ENCODE data around the gene ZNF574.

Gene ZNF574

GRCh38 chr19:42059196-42059595 is 16.8 kb upstream of the ZNF574 start:
- TF ChIP-seq POLR2AphosphoS5 (IDR thresholded peaks at IDR 0.05; ENCODE audit: low read depth) (no peak), GABPA (IDR thresholded peaks at IDR 0.05; ENCODE audit: low read depth) (no peak), SPI1 (IDR thresholded peaks at IDR 0.05; ENCODE audit: borderline replicate concordance, low read depth) (no peak)
- TF ChIP-seq, protein P1, sequence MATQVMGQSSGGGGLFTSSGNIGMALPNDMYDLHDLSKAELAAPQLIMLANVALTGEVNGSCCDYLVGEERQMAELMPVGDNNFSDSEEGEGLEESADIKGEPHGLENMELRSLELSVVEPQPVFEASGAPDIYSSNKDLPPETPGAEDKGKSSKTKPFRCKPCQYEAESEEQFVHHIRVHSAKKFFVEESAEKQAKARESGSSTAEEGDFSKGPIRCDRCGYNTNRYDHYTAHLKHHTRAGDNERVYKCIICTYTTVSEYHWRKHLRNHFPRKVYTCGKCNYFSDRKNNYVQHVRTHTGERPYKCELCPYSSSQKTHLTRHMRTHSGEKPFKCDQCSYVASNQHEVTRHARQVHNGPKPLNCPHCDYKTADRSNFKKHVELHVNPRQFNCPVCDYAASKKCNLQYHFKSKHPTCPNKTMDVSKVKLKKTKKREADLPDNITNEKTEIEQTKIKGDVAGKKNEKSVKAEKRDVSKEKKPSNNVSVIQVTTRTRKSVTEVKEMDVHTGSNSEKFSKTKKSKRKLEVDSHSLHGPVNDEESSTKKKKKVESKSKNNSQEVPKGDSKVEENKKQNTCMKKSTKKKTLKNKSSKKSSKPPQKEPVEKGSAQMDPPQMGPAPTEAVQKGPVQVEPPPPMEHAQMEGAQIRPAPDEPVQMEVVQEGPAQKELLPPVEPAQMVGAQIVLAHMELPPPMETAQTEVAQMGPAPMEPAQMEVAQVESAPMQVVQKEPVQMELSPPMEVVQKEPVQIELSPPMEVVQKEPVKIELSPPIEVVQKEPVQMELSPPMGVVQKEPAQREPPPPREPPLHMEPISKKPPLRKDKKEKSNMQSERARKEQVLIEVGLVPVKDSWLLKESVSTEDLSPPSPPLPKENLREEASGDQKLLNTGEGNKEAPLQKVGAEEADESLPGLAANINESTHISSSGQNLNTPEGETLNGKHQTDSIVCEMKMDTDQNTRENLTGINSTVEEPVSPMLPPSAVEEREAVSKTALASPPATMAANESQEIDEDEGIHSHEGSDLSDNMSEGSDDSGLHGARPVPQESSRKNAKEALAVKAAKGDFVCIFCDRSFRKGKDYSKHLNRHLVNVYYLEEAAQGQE (IDR thresholded peaks at IDR 0.05; ENCODE audit: insufficient replicate concordance, low read depth) = no peak
- TF ChIP-seq, protein P2, sequence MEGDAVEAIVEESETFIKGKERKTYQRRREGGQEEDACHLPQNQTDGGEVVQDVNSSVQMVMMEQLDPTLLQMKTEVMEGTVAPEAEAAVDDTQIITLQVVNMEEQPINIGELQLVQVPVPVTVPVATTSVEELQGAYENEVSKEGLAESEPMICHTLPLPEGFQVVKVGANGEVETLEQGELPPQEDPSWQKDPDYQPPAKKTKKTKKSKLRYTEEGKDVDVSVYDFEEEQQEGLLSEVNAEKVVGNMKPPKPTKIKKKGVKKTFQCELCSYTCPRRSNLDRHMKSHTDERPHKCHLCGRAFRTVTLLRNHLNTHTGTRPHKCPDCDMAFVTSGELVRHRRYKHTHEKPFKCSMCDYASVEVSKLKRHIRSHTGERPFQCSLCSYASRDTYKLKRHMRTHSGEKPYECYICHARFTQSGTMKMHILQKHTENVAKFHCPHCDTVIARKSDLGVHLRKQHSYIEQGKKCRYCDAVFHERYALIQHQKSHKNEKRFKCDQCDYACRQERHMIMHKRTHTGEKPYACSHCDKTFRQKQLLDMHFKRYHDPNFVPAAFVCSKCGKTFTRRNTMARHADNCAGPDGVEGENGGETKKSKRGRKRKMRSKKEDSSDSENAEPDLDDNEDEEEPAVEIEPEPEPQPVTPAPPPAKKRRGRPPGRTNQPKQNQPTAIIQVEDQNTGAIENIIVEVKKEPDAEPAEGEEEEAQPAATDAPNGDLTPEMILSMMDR (IDR thresholded peaks at IDR 0.05; ENCODE audit: insufficient read depth, low read length) = no peak
- H3K27ac ChIP-seq (replicated peaks) = no peak overlapping the region
- no peak for DNase-seq (ENCODE audit: low read depth in 1 of 2, low spot score in 1 of 2)
- no peaks in the 10 kb centered on the region for H3K27me3 ChIP-seq (ENCODE audit: insufficient read depth, poor library complexity, severe bottlenecking)
- H3K4me3 ChIP-seq (replicated peaks; ENCODE audit: insufficient read depth, low read length) = no peak overlapping the region

DNA sequence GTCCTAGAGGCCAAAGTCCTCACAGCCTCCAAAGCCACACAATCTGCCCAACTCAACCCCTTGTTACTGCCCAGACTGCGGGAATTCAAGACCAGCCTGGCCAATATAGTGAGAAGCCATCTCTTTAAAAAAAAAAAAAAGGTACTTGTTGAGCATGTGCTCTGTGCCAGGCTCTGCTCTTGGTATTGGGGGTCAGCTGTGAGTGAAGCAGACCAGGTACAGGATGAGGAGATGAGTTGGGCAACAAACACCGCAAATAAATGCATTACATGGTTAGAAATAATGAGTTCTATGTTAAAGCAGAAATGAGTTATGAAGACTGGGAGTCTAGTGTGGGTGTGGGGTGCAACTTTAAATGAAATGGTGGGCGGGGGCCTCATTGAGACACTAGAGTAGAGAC is 15.8 kb upstream of the ZNF574 start:
- TF ChIP-seq, protein P2 (IDR thresholded peaks at IDR 0.05; ENCODE audit: insufficient read depth, low read length) = no peak
- no peak overlapping the region for H3K27ac ChIP-seq (replicated peaks)
- H3K4me3 ChIP-seq (replicated peaks; ENCODE audit: insufficient read depth, low read length) = no peak overlapping the region
- no peaks in the 10 kb centered on the region for H3K27me3 ChIP-seq (ENCODE audit: insufficient read depth, poor library complexity, severe bottlenecking)
- no peak for DNase-seq (ENCODE audit: low read depth in 1 of 2, low spot score in 1 of 2)

DNA sequence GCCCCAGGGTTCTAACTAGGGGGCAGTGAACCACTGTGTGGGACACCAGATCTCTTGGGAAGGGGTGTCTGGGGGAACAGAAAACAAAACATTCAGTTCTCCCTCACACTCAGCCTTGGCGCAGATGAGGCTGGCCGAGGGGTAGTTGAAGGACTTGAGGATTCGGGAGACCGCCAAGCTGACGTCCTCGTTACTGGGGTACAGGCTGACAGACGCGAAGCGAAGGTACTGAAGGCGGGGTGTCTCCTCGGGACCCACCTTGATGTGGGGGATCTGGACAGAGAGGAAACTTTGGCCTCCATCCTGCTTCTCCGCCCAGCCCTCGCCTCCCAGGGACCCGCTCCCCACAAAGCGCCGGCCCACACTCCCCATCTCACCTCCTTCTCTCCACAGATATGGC is 13.6 kb upstream of the ZNF574 start:
- Histone ChIP-seq H3K27ac (replicated peaks) (no peak overlapping the region), H3K27me3 (ENCODE audit: insufficient read depth, poor library complexity, severe bottlenecking) (no peaks in the 10 kb centered on the region), H3K4me3 (replicated peaks; ENCODE audit: insufficient read depth, low read length) (no peak overlapping the region)
- DNase-seq (ENCODE audit: low read depth in 1 of 2, low spot score in 1 of 2) = no peak
- TF ChIP-seq POLR2AphosphoS5 (IDR thresholded peaks at IDR 0.05; ENCODE audit: low read depth) (no peak), GABPA (IDR thresholded peaks at IDR 0.05; ENCODE audit: low read depth) (no peak), SPI1 (IDR thresholded peaks at IDR 0.05; ENCODE audit: borderline replicate concordance, low read depth) (no peak)
- TF ChIP-seq, protein P1 (IDR thresholded peaks at IDR 0.05; ENCODE audit: insufficient replicate concordance, low read depth) = no peak
- TF ChIP-seq, protein P2 (IDR thresholded peaks at IDR 0.05; ENCODE audit: insufficient read depth, low read length) = no peak

DNA sequence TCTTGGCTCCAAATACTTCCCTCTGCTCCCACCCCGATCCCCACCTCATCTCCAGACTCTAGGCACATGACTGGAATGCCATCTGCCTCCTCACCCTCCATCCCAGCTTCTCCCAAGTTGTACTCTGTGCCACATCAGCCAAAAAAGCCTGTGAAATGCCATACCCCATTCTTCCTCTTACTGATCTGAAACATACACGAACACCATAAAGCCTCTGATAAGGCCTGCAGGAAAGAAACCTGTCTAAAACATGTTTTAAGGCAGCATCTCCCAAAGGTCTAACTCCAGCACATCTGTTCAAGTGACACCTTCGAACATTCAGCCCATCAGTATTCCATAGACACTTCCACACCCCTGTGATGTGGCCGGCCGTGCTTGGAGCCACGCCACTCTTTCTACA is 11.5 kb upstream of the ZNF574 start:
- H3K27me3 ChIP-seq (ENCODE audit: insufficient read depth, poor library complexity, severe bottlenecking) = peaks cover 10% of the 10 kb centered on the region
- TF ChIP-seq POLR2AphosphoS5 (IDR thresholded peaks at IDR 0.05; ENCODE audit: low read depth) = no peak
- TF ChIP-seq, protein P1 (IDR thresholded peaks at IDR 0.05; ENCODE audit: insufficient replicate concordance, low read depth) = no peak
- TF ChIP-seq, protein P2 (IDR thresholded peaks at IDR 0.05; ENCODE audit: insufficient read depth, low read length) = no peak
- no peak for TF ChIP-seq SPI1 (IDR thresholded peaks at IDR 0.05; ENCODE audit: borderline replicate concordance, low read depth)
- no peak for TF ChIP-seq GABPA (IDR thresholded peaks at IDR 0.05; ENCODE audit: low read depth)

More for the DNA sequence above, 11.5 kb upstream of the ZNF574 start:
- Histone ChIP-seq H3K27ac (replicated peaks) (no peak overlapping the region), H3K4me3 (replicated peaks; ENCODE audit: insufficient read depth, low read length) (no peak overlapping the region)
- DNase-seq (ENCODE audit: low read depth in 1 of 2, low spot score in 1 of 2) = no peak

Data from HL-60 (cell line).